PFSK-1 (cell line): Measurements from ENCODE around the gene FAM81A.

Experiments used
- POLR2AphosphoS5 ChIP-seq: IDR thresholded peaks from 2 replicates; pipeline ENCODE4 v1.6.1; 2012; ENCODE audit warnings: low read depth, mild to moderate bottlenecking, control low read depth, low read length, moderate library complexity
- SIN3A ChIP-seq: IDR thresholded peaks from 2 replicates; pipeline ENCODE4 v1.6.1; 2012; ENCODE audit warnings: mild to moderate bottlenecking, low read length, moderate library complexity, borderline replicate concordance; ENCODE audit not compliant: insufficient read depth
- TF ChIP-seq, protein P1 (sequence below), 2 experiments: IDR thresholded peaks; 2 replicates each; pipeline versions ENCODE4 v1.6.1 to v1.8.0; 2011 to 2012; ENCODE audit warnings: low read depth in 2 of 2, low read length in 2 of 2, control low read depth in 1 of 2, inconsistent platforms in 1 of 2, mild to moderate bottlenecking in 1 of 2, moderate library complexity in 1 of 2; ENCODE audit not compliant: insufficient read depth in 1 of 2

DNA sequence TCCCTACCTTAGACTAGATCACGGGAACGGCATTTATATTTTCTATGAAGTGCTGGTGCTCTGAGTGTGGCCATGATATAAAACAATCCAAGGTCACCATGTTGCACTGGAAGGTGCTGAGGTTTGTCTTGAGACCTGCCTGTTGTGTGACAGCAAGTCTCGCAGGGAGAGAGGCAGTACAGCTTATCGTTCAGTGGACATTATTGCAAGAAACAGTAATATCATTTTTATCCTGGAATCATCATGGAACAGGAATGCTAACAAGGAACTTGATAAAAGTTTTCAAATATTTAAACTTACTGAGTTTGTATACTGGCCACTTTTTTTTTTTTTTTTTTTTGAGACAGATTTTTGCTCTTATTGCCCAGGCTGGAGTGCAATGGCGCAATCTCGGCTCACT, 133.6 kb downstream of the FAM81A start:
- TF ChIP-seq, protein P1, sequence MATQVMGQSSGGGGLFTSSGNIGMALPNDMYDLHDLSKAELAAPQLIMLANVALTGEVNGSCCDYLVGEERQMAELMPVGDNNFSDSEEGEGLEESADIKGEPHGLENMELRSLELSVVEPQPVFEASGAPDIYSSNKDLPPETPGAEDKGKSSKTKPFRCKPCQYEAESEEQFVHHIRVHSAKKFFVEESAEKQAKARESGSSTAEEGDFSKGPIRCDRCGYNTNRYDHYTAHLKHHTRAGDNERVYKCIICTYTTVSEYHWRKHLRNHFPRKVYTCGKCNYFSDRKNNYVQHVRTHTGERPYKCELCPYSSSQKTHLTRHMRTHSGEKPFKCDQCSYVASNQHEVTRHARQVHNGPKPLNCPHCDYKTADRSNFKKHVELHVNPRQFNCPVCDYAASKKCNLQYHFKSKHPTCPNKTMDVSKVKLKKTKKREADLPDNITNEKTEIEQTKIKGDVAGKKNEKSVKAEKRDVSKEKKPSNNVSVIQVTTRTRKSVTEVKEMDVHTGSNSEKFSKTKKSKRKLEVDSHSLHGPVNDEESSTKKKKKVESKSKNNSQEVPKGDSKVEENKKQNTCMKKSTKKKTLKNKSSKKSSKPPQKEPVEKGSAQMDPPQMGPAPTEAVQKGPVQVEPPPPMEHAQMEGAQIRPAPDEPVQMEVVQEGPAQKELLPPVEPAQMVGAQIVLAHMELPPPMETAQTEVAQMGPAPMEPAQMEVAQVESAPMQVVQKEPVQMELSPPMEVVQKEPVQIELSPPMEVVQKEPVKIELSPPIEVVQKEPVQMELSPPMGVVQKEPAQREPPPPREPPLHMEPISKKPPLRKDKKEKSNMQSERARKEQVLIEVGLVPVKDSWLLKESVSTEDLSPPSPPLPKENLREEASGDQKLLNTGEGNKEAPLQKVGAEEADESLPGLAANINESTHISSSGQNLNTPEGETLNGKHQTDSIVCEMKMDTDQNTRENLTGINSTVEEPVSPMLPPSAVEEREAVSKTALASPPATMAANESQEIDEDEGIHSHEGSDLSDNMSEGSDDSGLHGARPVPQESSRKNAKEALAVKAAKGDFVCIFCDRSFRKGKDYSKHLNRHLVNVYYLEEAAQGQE (IDR thresholded peaks at IDR 0.05; ENCODE audit: insufficient read depth in 1 of 2, low read depth in 2 of 2, low read length in 2 of 2) = no peak
- TF ChIP-seq SIN3A (no peak), POLR2AphosphoS5 (no peak)
